ENCODE data around the gene POLR3A. TPM values are rescaled to one million over a fixed set of nuclear protein-coding genes. Genes with fewer than 3 reads are reported as not detected.
A peak's percentile ranks its signal among the peaks of the same experiment; 100 is the strongest.

The POLR3A gene
- total RNA-seq, 2 donors from 2014 or later = 28.2 to 28.6 TPM

DNA sequence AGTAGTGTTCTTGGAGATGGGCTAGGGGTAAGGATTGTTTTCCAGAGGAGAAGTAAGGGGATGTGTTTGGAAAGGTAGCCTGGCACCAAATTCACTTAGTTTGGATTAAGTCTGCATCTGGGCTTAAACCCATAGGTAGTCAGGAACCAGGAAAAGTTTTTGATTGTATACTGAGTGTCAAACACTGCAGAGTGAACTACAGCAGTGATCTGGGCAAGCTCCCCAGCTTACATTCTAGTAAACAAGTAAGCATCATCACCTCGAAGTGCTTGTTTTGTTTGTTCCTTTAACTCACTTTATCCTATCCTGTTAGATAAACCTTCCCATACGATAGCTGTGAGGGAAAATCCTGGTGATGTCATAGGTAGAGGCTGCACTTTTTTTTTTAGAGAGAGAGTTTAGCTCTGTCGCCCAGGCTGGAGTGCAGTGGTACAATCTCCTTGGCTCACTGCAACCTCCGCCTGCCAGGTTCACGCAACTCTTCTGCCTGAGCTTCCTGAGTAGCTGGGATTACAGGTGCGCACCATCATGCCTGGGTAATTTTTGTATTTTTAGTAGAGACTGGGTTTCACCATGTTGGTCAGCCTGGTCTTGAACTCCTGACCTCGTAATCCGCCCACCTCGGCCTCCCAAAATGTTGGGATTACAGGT is 6.7 kb upstream of the POLR3A start:
- H3K9ac ChIP-seq (ENCODE audit: extremely low read depth, low read length, poor library complexity, severe bottlenecking) = no peak overlapping the region
- H3K27ac ChIP-seq (ENCODE audit: low read depth, low read length) = no peak overlapping the region
- 92 to 95% methylated on average over 7 to 9 of the region's 9 CpGs for WGBS, 2 experiments (ENCODE audit: insufficient coverage in 1 of 2, insufficient read length in 1 of 2)
- no peaks in the 10 kb centered on the region for H3K27me3 ChIP-seq (ENCODE audit: control insufficient read depth, insufficient read depth, low read length, poor library complexity, severe bottlenecking)
- no peaks in the 10 kb centered on the region for H3K9me3 Mint-ChIP-seq
- H3K4me1 ChIP-seq (ENCODE audit: control insufficient read depth, insufficient read depth, low read length) = peaks cover 23% of the 10 kb centered on the region
- peaks cover 61% of the 10 kb centered on the region for H3K36me3 Mint-ChIP-seq (ENCODE audit: low read depth)
- TF ChIP-seq, protein P1, sequence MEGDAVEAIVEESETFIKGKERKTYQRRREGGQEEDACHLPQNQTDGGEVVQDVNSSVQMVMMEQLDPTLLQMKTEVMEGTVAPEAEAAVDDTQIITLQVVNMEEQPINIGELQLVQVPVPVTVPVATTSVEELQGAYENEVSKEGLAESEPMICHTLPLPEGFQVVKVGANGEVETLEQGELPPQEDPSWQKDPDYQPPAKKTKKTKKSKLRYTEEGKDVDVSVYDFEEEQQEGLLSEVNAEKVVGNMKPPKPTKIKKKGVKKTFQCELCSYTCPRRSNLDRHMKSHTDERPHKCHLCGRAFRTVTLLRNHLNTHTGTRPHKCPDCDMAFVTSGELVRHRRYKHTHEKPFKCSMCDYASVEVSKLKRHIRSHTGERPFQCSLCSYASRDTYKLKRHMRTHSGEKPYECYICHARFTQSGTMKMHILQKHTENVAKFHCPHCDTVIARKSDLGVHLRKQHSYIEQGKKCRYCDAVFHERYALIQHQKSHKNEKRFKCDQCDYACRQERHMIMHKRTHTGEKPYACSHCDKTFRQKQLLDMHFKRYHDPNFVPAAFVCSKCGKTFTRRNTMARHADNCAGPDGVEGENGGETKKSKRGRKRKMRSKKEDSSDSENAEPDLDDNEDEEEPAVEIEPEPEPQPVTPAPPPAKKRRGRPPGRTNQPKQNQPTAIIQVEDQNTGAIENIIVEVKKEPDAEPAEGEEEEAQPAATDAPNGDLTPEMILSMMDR (conservative IDR thresholded peaks at IDR 0.05) = no peak
- H3K27ac Mint-ChIP-seq = peak overlapping the region; percentile 76
- no peaks in the 10 kb centered on the region for H3K27me3 Mint-ChIP-seq (ENCODE audit: insufficient read depth)
- no peaks in the 10 kb centered on the region for H3K9me3 ChIP-seq (ENCODE audit: control insufficient read depth, low read length)
- H3K36me3 ChIP-seq (ENCODE audit: control insufficient read depth, insufficient read depth, low read length) = peaks cover 63% of the 10 kb centered on the region
- H3K4me3 Mint-ChIP-seq = peak overlapping the region; percentile 93
- DNase-seq = no peak
- H3K4me3 ChIP-seq (ENCODE audit: low read length) = peak overlapping the region; percentile 98
- H3K4me1 Mint-ChIP-seq = peaks cover 41% of the 10 kb centered on the region

DNA sequence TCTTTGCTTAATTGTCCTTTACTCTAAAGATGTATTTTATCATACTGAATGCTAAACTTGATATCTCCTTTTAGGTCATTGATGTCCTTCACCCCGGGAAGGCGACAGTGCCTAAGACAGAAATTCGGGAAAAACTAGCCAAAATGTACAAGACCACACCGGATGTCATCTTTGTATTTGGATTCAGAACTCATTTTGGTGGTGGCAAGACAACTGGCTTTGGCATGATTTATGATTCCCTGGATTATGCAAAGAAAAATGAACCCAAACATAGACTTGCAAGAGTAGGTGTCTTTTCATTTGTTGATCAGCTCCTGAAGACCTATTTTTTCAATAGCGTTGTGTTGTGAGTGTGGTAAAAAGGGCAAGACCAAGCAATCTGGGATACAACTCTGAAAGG is 6.1 kb upstream of the POLR3A start:
- no peaks in the 10 kb centered on the region for H3K9me3 Mint-ChIP-seq
- H3K27ac Mint-ChIP-seq = peak overlapping the region; percentile 76
- Histone ChIP-seq H3K4me3 (ENCODE audit: low read length) (peak overlapping the region; percentile 98), H3K9me3 (ENCODE audit: control insufficient read depth, low read length) (no peaks in the 10 kb centered on the region), H3K27me3 (ENCODE audit: control insufficient read depth, insufficient read depth, low read length, poor library complexity, severe bottlenecking) (no peaks in the 10 kb centered on the region), H3K36me3 (ENCODE audit: control insufficient read depth, insufficient read depth, low read length) (peaks cover 57% of the 10 kb centered on the region), H3K4me1 (ENCODE audit: control insufficient read depth, insufficient read depth, low read length) (peaks cover 23% of the 10 kb centered on the region), H3K27ac (ENCODE audit: low read depth, low read length) (no peak overlapping the region), H3K9ac (ENCODE audit: extremely low read depth, low read length, poor library complexity, severe bottlenecking) (no peak overlapping the region)
- H3K4me1 Mint-ChIP-seq = peaks cover 35% of the 10 kb centered on the region
- no peaks in the 10 kb centered on the region for H3K27me3 Mint-ChIP-seq (ENCODE audit: insufficient read depth)
- DNase-seq = no peak
- H3K4me3 Mint-ChIP-seq = peak overlapping the region; percentile 93
- 93 to 100% methylated on average over 4 to 5 of the region's 5 CpGs for WGBS, 2 experiments (ENCODE audit: insufficient coverage in 1 of 2, insufficient read length in 1 of 2)
- H3K36me3 Mint-ChIP-seq (ENCODE audit: low read depth) = peaks cover 54% of the 10 kb centered on the region
- TF ChIP-seq, protein P1 (conservative IDR thresholded peaks at IDR 0.05) = no peak

DNA sequence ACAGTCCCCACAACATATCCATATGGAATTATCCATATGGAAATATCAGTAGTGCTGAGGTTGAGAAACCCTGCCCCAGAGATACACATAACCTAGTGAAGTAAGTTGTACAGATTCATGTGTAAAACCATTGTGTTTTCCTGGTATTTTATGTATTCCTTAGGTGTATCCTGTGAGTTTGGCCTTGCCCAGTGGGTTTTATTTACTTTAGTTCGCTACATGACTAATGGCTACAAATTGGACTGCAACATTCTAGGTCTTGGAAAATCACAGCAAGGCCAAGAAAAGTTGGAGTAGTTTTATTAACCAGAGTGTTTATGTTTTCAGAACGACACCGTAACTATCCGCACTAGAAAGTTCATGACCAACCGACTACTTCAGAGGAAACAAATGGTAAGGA is 5.7 kb upstream of the POLR3A start:
- TF ChIP-seq, protein P1 (conservative IDR thresholded peaks at IDR 0.05) = no peak
- H3K4me3 Mint-ChIP-seq = peak overlapping the region; percentile 93
- H3K27me3 ChIP-seq (ENCODE audit: control insufficient read depth, insufficient read depth, low read length, poor library complexity, severe bottlenecking) = no peaks in the 10 kb centered on the region
- no peaks in the 10 kb centered on the region for H3K9me3 ChIP-seq (ENCODE audit: control insufficient read depth, low read length)
- H3K27ac Mint-ChIP-seq = peak overlapping the region; percentile 76
- H3K36me3 Mint-ChIP-seq (ENCODE audit: low read depth) = peaks cover 50% of the 10 kb centered on the region
- peaks cover 35% of the 10 kb centered on the region for H3K4me1 Mint-ChIP-seq
- peaks cover 53% of the 10 kb centered on the region for H3K36me3 ChIP-seq (ENCODE audit: control insufficient read depth, insufficient read depth, low read length)
- H3K9ac ChIP-seq (ENCODE audit: extremely low read depth, low read length, poor library complexity, severe bottlenecking) = peak overlapping the region; percentile 80
- no peak overlapping the region for H3K27ac ChIP-seq (ENCODE audit: low read depth, low read length)
- peaks cover 23% of the 10 kb centered on the region for H3K4me1 ChIP-seq (ENCODE audit: control insufficient read depth, insufficient read depth, low read length)
- WGBS, 2 experiments (ENCODE audit: insufficient coverage in 1 of 2, insufficient read length in 1 of 2) = 90 to 96% methylated on average over 4 to 5 of the region's 5 CpGs
- DNase-seq = no peak
- no peaks in the 10 kb centered on the region for H3K9me3 Mint-ChIP-seq
- no peaks in the 10 kb centered on the region for H3K27me3 Mint-ChIP-seq (ENCODE audit: insufficient read depth)
- H3K4me3 ChIP-seq (ENCODE audit: low read length) = peak overlapping the region; percentile 98
